ENCODE results near the gene CTTNBP2NL.
"Not testable (repeated sequence)": the region's sequence is repeated elsewhere in the genome, so short reads cannot be mapped to it uniquely, and the experiment has no call there.

Gene CTTNBP2NL

GRCh38 chr1:112386731-112387346, 9.2 kb upstream of the CTTNBP2NL start:
- no peak for DNase-seq

GRCh38 chr1:112387807-112388206, 8.2 kb upstream of the CTTNBP2NL start:
- no peak for DNase-seq

GRCh38 chr1:112388436-112388835, 7.6 kb upstream of the CTTNBP2NL start:
- DNase-seq: no peak

- no peak for DNase-seq
Measured at GRCh38 chr1:112389689-112390088, 6.3 kb upstream of the CTTNBP2NL start.

GRCh38 chr1:112390335-112390734, 5.7 kb upstream of the CTTNBP2NL start:
- not testable (repeated sequence) for DNase-seq

DNA sequence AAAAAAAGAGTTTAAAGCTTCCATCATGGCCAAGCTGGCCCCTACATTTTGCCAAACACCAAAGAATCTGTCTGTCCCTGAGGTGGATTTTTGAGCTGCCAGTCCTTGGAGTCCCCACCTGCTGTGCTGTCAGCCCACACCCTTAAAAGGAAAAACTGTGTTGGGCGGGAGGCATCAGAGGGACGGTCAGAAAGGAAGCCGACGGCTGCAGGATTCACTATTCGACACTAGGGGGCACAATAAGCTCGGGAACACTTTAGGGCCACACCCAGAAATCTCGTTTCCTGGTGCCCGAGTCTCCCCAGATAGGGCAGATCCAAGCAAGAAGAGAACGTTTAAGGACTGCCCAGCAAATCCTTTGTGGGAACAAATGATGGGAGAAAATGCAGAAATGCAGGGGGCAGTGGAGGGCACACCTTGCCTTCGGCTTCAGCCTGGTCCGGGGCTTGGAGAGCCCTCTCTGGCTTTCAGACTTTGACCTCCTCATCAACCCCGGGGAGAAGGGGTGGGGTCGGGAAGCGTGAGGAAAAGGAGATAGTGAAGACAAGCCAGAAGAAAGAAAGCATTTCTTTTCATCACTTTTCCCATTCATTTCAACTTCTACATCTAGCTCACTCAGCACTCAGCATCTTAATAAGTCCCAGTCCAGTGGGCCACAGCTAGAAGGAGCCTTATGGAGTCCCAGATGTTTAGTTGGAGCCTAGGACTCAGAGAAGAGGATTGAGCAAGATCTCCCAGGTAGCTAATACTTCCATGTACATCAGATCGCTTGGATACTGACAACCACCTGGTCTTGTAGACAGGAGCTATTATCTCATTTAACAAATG, 5.0 kb upstream of the CTTNBP2NL start:
- DNase-seq: peak; percentile 73

GRCh38 chr1:112391603-112391940, 4.4 kb upstream of the CTTNBP2NL start:
- DNase-seq: no peak

DNA sequence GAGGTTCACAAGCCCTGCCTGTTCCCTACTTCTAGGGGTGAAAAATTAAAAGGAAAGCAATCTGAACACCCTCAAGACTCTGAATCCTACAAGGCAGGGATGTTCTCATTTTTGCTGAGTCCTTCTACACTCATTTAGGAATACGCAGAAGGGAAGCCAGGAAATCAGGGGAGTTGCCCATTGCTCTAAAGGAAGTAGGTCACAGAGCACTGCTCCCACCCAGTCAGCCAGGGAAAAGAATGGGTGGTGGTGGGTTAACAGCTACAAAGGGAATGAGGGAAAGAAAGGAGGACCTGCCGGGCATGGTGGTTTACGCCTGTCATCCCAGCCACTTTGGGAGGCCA, 2.4 kb upstream of the CTTNBP2NL start:
- DNase-seq: no peak

GRCh38 chr1:112394743-112395062, 1.3 kb upstream of the CTTNBP2NL start:
- no peak for DNase-seq

- DNase-seq: no peak
Measured at GRCh38 chr1:112395256-112395820, 676 bp upstream of the CTTNBP2NL start.

- DNase-seq: no peak
Measured at GRCh38 chr1:112396653-112397471, 848 bp downstream of the CTTNBP2NL start.

DNA sequence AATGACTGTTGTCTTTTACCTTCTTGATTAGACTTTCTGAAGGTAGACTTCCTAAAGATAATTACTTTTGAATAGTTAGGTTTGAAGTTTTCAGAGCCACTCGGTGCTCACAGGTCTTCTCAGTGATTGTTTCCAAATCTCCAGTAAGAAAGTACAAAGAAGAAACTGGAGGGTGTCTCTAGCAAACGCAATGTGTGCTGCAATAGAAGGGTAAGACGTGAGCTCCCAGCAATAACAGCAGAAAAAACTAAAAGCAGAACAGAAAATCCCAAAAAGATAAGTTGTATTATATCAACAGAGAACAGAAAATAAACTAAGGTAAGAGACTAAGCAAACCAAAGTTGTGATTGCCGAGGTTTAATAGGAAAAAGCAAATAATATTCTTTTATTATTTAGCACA, 1.8 kb downstream of the CTTNBP2NL start:
- no peak for DNase-seq

- DNase-seq: no peak
Measured at GRCh38 chr1:112399456-112399855, 3.4 kb downstream of the CTTNBP2NL start.

DNA sequence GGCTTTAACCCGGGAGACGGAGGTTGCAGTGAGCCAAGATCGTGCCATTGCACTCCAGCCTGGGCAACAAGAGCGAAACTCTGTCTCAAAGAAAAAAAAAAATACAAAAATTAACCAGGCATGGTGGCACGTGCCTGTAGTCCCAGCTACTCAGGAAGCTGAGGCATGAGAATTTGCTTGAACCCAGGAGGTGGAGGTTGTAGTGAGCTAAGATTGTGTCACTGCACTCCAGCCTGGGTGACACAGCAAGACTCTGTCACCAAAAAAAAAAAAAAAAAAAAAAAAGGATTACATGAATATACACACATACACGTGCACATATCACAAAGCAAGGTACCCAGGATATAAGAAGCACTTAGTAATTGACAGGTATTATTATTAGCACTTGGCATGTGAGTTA, 4.7 kb downstream of the CTTNBP2NL start:
- DNase-seq: not testable (repeated sequence)

GRCh38 chr1:112402682-112403643, 6.9 kb downstream of the CTTNBP2NL start:
- DNase-seq: no peak

DNA sequence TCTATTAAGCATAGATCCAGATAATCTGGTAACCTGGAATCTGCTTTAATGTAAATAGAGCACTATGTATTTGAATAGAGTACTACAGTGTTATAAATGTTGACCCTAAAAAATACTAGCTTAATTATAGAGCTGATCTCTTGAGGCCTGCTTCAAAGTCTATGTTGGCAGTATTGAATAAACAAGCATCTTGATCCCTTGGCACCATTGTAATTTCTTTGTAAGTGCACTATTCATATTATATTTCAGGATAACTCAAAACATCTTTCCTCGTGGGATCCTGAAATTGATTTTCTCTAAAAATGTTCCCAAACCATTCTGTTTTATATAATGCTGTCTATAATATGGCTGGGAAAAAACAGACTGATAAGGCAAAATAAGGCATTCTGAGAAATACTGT, 10.8 kb downstream of the CTTNBP2NL start:
- no peak for DNase-seq

- no peak for DNase-seq
Measured at GRCh38 chr1:112409414-112409813, 13.4 kb downstream of the CTTNBP2NL start.

GRCh38 chr1:112410673-112411072, 14.7 kb downstream of the CTTNBP2NL start:
- DNase-seq: no peak

DNA sequence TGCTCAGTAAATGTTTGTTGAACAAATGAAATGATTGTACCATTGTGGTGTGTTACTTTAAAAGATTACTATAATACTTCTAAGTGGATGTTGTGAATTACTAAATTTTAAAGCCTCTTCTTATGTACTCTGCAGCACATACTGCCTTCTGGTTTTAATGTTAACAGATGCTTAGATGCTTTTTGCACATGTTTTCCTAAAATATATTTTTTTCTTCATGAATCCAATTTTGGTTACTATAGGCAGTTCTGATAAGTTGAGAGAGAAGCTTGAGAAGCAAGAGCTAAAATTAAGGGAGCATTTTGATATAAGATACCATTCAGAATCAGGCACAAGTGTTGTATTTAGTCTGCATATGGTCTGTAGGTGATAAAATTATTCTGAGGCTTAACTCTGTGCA, 21.3 kb downstream of the CTTNBP2NL start:
- DNase-seq: no peak

DNA sequence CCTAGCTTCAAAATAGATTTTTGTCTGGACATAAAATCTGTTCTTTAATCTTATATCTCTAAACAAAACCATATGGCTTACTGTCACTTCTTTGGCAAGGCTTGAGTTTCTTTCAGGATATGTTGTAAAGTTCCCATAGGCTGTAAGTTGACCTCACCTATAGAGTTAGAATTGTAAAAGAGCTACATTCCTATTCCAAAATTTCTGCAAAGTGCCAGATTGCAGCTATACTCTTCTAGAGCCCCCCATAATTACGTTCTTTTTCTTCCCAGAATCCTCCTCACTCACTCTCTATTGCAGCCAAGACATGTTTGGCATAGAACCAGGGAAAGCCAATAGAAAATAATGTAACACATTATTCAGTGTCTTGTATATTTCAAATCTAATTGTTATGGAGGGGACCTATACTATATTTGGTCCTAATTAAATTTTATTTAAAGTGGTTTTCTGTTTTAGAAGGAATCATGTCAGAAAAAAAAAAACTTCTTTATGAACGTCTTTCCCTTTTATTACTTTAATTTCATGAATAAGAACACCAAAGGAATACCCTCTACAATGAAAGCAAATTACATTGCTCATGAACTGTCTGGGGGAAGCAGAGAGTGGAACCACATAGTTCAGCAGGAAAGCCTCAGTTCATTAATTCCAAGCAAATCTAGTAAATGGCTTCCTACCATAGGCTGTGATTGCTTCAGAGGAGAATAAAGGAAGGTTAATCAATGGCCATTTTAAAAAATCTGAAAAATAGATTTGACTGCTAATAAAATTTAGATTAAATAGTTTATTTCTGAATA, 22.3 kb downstream of the CTTNBP2NL start:
- no peak for DNase-seq

DNA sequence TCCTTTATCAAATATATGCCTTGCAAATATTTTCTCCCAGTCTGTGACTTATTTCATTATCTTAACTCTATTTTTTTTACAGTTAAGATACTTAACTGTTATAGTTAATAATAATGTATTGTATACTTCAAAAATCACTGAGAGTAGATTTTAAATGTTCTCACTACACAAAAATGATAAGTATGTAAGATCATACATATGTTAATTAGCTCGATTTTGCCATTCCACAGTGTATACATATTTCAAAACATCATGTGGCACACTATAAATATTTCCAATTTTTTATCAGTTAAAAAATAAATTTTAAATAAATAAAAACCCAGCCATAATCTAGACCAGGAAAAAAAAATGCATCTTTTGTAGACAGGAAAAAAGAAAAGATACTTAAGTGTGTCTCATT, 27.2 kb downstream of the CTTNBP2NL start:
- DNase-seq: no peak

- DNase-seq: not testable (repeated sequence)
Measured at GRCh38 chr1:112423666-112424065, 27.7 kb downstream of the CTTNBP2NL start.

All from NCI-H2081 treated with DMSO at 0.1 percent for 48 hours (cell line).